Activated T-helper 1 cell treated with anti-CD3 and anti-CD28 coated beads, Interleukin-12 subunit alpha, Interleukin-12 subunit beta, Interleukin-2, Interleukin-4 antibody, amounts not matched to agents 30 ng/mL and 10 ng/mL and 1 ng/mL, durations not matched to agents 14 hours and 24 hours and 36 hours (primary cell): ENCODE measurements around the gene PLAAT4. TPM values are rescaled to one million over a fixed set of nuclear protein-coding genes. Genes with fewer than 3 reads are reported as not detected.
A peak's percentile ranks its signal among the peaks of the same experiment; 100 is the strongest.

Experiments used
- DNase-seq: peaks from one replicate; pipeline ENCODE4 v3.0.0; 2021; ENCODE audit warnings: low spot score
- H3K27ac Mint-ChIP-seq: one replicate; pipeline ENCODE4 v1.8.0; 2021; ENCODE audit warnings: mild to moderate bottlenecking, mixed read lengths
- H3K27me3 Mint-ChIP-seq: one replicate; pipeline ENCODE4 v1.8.0; 2022; ENCODE audit warnings: mild to moderate bottlenecking, moderate library complexity, mixed read lengths; ENCODE audit not compliant: insufficient read depth
- H3K36me3 Mint-ChIP-seq: one replicate; pipeline ENCODE4 v1.8.0; 2021; ENCODE audit warnings: low read depth, mixed read lengths
- H3K4me1 Mint-ChIP-seq: one replicate; pipeline ENCODE4 v1.8.0; 2021; ENCODE audit warnings: low read depth, mixed read lengths
- H3K4me3 Mint-ChIP-seq: one replicate; pipeline ENCODE4 v1.8.0; 2021; ENCODE audit warnings: mild to moderate bottlenecking, moderate library complexity, mixed read lengths
- H3K9me3 Mint-ChIP-seq: one replicate; pipeline ENCODE4 v1.8.0; 2021; ENCODE audit warnings: mixed read lengths
- intact Hi-C: fragments of 100-400 bp; cut with micrococcal nuclease; formaldehyde crosslinking; loops from one replicate; pipeline ENCODE4 v1.15.1; 2024
- total RNA-seq: library from RNA; stranded (reverse); gene quantifications from 2 replicates; pipeline ENCODE4 v1.2.3, GENCODE V29; 2022

PLAAT4 gene
- total RNA-seq, 1 donor from 2014 or later, result 11.8 TPM

- H3K27me3 Mint-ChIP-seq, result peaks cover 1% of the 10 kb centered on the region
- H3K9me3 Mint-ChIP-seq, result no peaks in the 10 kb centered on the region
- H3K27ac Mint-ChIP-seq, result peak overlapping the region; percentile 88
- H3K36me3 Mint-ChIP-seq, result peaks cover 3% of the 10 kb centered on the region
- DNase-seq, result peak; percentile 53
- peaks cover 35% of the 10 kb centered on the region for H3K4me1 Mint-ChIP-seq
- intact Hi-C loops, result loop anchor here (1.0 kb wide), 3 partner anchors 11 to 18 kb away; no protein-coding TSS in a partner anchor
- peak overlapping the region; percentile 62 for H3K4me3 Mint-ChIP-seq
Observed at GRCh38 chr11:63553759-63554158, 17.2 kb downstream of the PLAAT4 start.

- no peak for DNase-seq
- H3K27ac Mint-ChIP-seq, result no peak overlapping the region
- H3K36me3 Mint-ChIP-seq, result peaks cover 3% of the 10 kb centered on the region
- peaks cover 36% of the 10 kb centered on the region for H3K4me1 Mint-ChIP-seq
- H3K4me3 Mint-ChIP-seq, result no peak overlapping the region
- no peaks in the 10 kb centered on the region for H3K9me3 Mint-ChIP-seq
- peaks cover 1% of the 10 kb centered on the region for H3K27me3 Mint-ChIP-seq
- intact Hi-C loops, result loop anchor here (1.0 kb wide), 1 partner anchor 9 kb away; no protein-coding TSS in a partner anchor
Observed at GRCh38 chr11:63554877-63555223, 18.2 kb downstream of the PLAAT4 start.

GRCh38 chr11:63556404-63557013 lies 19.9 kb downstream of the PLAAT4 start:
- Mint-ChIP-seq H3K4me3 (no peak overlapping the region), H3K9me3 (no peaks in the 10 kb centered on the region), H3K27me3 (peaks cover 3% of the 10 kb centered on the region), H3K36me3 (peaks cover 3% of the 10 kb centered on the region), H3K27ac (no peak overlapping the region), H3K4me1 (peaks cover 43% of the 10 kb centered on the region)
- intact Hi-C loops, result no loop called here
- DNase-seq, result no peak

- Mint-ChIP-seq H3K9me3 (no peaks in the 10 kb centered on the region), H3K36me3 (peaks cover 3% of the 10 kb centered on the region), H3K4me1 (peaks cover 36% of the 10 kb centered on the region), H3K27ac (no peak overlapping the region), H3K27me3 (peaks cover 5% of the 10 kb centered on the region), H3K4me3 (no peak overlapping the region)
- intact Hi-C loops, result no loop called here
- DNase-seq, result no peak
Observed at GRCh38 chr11:63557570-63557969, 21.0 kb downstream of the PLAAT4 start.

- Mint-ChIP-seq H3K27me3 (peaks cover 5% of the 10 kb centered on the region), H3K27ac (no peak overlapping the region), H3K4me1 (peaks cover 32% of the 10 kb centered on the region), H3K9me3 (no peaks in the 10 kb centered on the region), H3K36me3 (peaks cover 3% of the 10 kb centered on the region), H3K4me3 (no peak overlapping the region)
- intact Hi-C loops, result no loop called here
- DNase-seq, result no peak
Observed at GRCh38 chr11:63558459-63559157, 22.0 kb downstream of the PLAAT4 start.

- H3K4me3 Mint-ChIP-seq, result no peak overlapping the region
- intact Hi-C loops, result loop anchor here (5.0 kb wide), 1 partner anchor 122 kb away; the partner anchor contains the start of gene RTN3
- DNase-seq, result no peak
- H3K9me3 Mint-ChIP-seq, result no peaks in the 10 kb centered on the region
- H3K27me3 Mint-ChIP-seq, result peaks cover 5% of the 10 kb centered on the region
- H3K27ac Mint-ChIP-seq, result no peak overlapping the region
- H3K36me3 Mint-ChIP-seq, result no peaks in the 10 kb centered on the region
- H3K4me1 Mint-ChIP-seq, result peaks cover 37% of the 10 kb centered on the region
Observed at GRCh38 chr11:63560506-63561180, 24.0 kb downstream of the PLAAT4 start.

GRCh38 chr11:63563201-63564055 lies 26.8 kb downstream of the PLAAT4 start, which contains the start of gene PLAAT2:
PLAAT2 (minus strand) TSS chr11:63563379; CDS start chr11:63563324, 55 bp downstream.
- DNase-seq, result no peak
- peak within 1 kb of the TSS; percentile 64 for H3K27ac Mint-ChIP-seq
- intact Hi-C loops, result loop anchor here (1.0 to 5.0 kb wide), 2 partner anchors 9 to 119 kb away; partner anchors contain the start of gene RTN3
- no peak within 1 kb of the TSS for H3K4me3 Mint-ChIP-seq
- peaks cover 3% of the 10 kb centered on the region for H3K27me3 Mint-ChIP-seq
- no peaks in the 10 kb centered on the region for H3K9me3 Mint-ChIP-seq
- H3K4me1 Mint-ChIP-seq, result peaks cover 51% of the 10 kb centered on the region
- H3K36me3 Mint-ChIP-seq, result no peaks in the 10 kb centered on the region

- peak; percentile 58 for DNase-seq
- H3K27ac Mint-ChIP-seq, result peak overlapping the region; percentile 64
- peak overlapping the region; percentile 30 for H3K4me3 Mint-ChIP-seq
- intact Hi-C loops, result loop anchor here (1.0 to 5.0 kb wide), 2 partner anchors 10 to 118 kb away; partner anchors contain the start of gene RTN3
- no peaks in the 10 kb centered on the region for H3K9me3 Mint-ChIP-seq
- peaks cover 3% of the 10 kb centered on the region for H3K27me3 Mint-ChIP-seq
- H3K4me1 Mint-ChIP-seq, result peaks cover 51% of the 10 kb centered on the region
- no peaks in the 10 kb centered on the region for H3K36me3 Mint-ChIP-seq
Observed at GRCh38 chr11:63564056-63564774, 27.6 kb downstream of the PLAAT4 start.

- intact Hi-C loops, result loop anchor here (1.0 to 5.0 kb wide), 4 partner anchors 11 to 117 kb away; partner anchors contain the start of genes PLAAT3, PLAAT5 and RTN3
- no peak for DNase-seq
- Mint-ChIP-seq H3K36me3 (no peaks in the 10 kb centered on the region), H3K4me3 (peak overlapping the region; percentile 30), H3K27ac (no peak overlapping the region), H3K9me3 (no peaks in the 10 kb centered on the region), H3K27me3 (peaks cover 3% of the 10 kb centered on the region), H3K4me1 (peaks cover 50% of the 10 kb centered on the region)
Observed at GRCh38 chr11:63564784-63565350, 28.3 kb downstream of the PLAAT4 start.

GRCh38 chr11:63567044-63567840 lies 30.6 kb downstream of the PLAAT4 start:
- intact Hi-C loops, result loop anchor here (1.0 to 5.0 kb wide), 8 partner anchors 14 to 200 kb away; partner anchors contain the start of genes ATL3, PLAAT3 and PLAAT5
- peak; percentile 77 for DNase-seq
- Mint-ChIP-seq H3K27me3 (peaks cover 6% of the 10 kb centered on the region), H3K36me3 (no peaks in the 10 kb centered on the region), H3K27ac (peak overlapping the region; percentile 93), H3K4me1 (peaks cover 36% of the 10 kb centered on the region), H3K9me3 (no peaks in the 10 kb centered on the region), H3K4me3 (peak overlapping the region; percentile 50)

GRCh38 chr11:63569570-63569969 lies 33.0 kb downstream of the PLAAT4 start:
- peaks cover 6% of the 10 kb centered on the region for H3K27me3 Mint-ChIP-seq
- no peak overlapping the region for H3K4me3 Mint-ChIP-seq
- no peak overlapping the region for H3K27ac Mint-ChIP-seq
- no peaks in the 10 kb centered on the region for H3K9me3 Mint-ChIP-seq
- no peaks in the 10 kb centered on the region for H3K36me3 Mint-ChIP-seq
- no peak for DNase-seq
- intact Hi-C loops, result loop anchor here (5.0 kb wide), 2 partner anchors 43 to 77 kb away; partner anchors contain the start of genes PLAAT3 and PLAAT5
- peaks cover 32% of the 10 kb centered on the region for H3K4me1 Mint-ChIP-seq
